ENCODE results near the gene CDCA7. TPM values are rescaled to one million over a fixed set of nuclear protein-coding genes. Genes with fewer than 3 reads are reported as not detected.
"Not testable (repeated sequence)": the region's sequence is repeated elsewhere in the genome, so short reads cannot be mapped to it uniquely, and the experiment has no call there.

CDCA7 gene
- total and polyA plus RNA-seq, 7 experiments from 2014 or later = 0.46 to 86.7 (median 0.85) TPM

DNA sequence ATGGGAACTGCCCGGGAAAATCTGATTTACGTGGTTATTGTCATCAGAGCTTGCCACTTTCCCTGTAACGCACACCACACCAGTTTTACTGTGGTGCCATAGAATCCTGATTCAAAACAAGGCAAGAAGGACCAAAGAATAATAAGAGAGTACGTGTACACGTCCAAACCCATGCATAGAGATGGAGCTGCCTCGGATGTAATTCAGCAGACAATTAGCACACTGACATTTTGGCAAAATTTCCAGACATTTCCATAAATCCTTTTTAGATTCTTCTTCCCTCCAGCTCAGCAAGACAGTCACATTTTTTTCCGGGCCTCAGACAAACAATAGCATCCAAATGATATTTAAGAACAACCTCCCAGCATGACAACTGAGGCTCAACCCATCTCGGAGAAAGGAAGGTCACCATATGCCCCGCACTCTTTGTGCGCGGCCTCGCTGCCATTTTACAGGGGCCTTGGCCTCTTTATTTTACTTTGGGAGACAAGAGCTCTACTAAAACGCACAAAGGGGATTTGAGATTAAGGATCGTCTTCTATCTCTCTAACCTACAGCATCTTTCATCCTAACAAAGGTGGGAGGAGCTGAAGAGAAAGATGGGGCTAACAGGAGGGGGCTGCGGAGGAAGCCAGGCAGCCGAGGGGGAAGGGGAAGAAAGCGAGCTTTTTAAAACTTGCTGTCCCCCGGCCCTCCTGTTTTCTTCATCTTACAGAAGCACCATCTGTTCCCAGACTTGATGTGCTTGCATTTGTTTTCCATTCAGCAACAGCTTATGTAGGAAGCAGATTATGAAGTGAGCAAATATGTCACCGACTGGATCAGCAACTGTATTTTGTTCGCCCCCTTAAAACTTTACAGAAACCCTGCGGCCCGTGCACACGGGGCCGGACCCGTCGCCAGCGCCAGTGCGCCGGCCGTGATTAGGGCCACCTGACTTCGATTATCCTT, 61.0 kb downstream of the CDCA7 start:
- no peak overlapping the region for H3K27ac ChIP-seq (ENCODE audit: low read depth, low read length)
- H3K36me3 ChIP-seq (ENCODE audit: control insufficient read depth in 2 of 3, insufficient read depth in 3 of 3, low read length in 3 of 3) = no peaks in the 10 kb centered on the region
- H3K9me3 Mint-ChIP-seq = peaks cover 0 to 1% (median 0%) of the 10 kb centered on the region in 11 donors
- H3K27ac Mint-ChIP-seq = no peak overlapping the region
- H3K27me3 ChIP-seq (ENCODE audit: control insufficient read depth in 2 of 2, insufficient read depth in 2 of 2, low read length in 2 of 2) = no peaks in the 10 kb centered on the region
- DNase-seq (no peak), ATAC-seq (no peak)
- CTCF ChIA-PET = no interaction called here
- no peaks in the 10 kb centered on the region for H3K4me1 Mint-ChIP-seq
- intact Hi-C loops (cut with micrococcal nuclease) = no loop called here
- H3K36me3 Mint-ChIP-seq = no peaks in the 10 kb centered on the region
- no peaks in the 10 kb centered on the region for H3K4me1 ChIP-seq (ENCODE audit: control insufficient read depth in 2 of 2, insufficient read depth in 2 of 2, low read length in 2 of 2)
- no peak overlapping the region for H3K4me3 ChIP-seq (ENCODE audit: low read length)
- POLR2A ChIA-PET = no interaction called here
- H3K4me3 Mint-ChIP-seq = no peak overlapping the region
- H3K27me3 Mint-ChIP-seq = peaks cover 13 to 23% (median 21%) of the 10 kb centered on the region in 5 donors
- H3K9me3 ChIP-seq (ENCODE audit: control insufficient read depth in 2 of 3, low read length in 3 of 3) = no peaks in the 10 kb centered on the region

DNA sequence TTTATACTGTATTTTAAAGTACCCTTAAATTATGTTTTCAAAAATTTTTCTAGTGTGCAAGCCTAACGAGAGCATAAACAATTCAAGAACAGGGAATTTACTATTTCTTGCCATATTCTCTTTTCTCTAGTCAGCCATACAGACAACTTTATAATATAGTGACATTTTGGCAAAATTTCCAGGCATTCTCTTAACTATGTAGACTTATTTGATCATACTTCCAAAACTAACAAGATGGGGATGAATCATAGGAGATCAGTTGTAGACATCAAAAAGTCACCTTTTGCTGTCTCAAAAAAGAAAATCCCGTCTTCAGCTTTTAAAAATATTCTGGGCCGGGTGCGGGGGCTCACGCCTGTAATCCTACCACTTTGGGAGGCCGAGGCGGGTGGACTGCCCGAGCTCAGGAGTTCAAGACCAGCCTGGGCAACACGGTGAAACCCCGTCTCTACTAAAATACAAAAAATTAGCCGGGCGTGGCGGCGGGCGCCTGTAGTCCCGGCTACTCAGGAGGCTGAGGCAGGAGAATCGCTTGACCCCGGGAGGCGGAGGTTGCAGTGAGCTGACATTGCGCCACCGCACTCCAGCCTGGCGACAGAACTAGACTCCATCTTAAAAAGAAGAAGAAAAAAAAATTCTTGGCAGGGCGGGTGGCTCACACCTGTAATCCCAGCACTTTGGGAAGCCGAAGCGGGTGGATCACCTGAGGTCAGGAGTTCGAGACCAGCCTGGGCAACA, 61.9 kb downstream of the CDCA7 start:
- H3K27ac Mint-ChIP-seq; H3K4me3 Mint-ChIP-seq; intact Hi-C loops (cut with micrococcal nuclease); H3K27me3 ChIP-seq (ENCODE audit: control insufficient read depth in 2 of 2, insufficient read depth in 2 of 2, low read length in 2 of 2); POLR2A ChIA-PET; H3K4me3 ChIP-seq (ENCODE audit: low read length); H3K27ac ChIP-seq (ENCODE audit: low read depth, low read length); H3K9me3 ChIP-seq (ENCODE audit: control insufficient read depth in 2 of 3, low read length in 3 of 3); ATAC-seq; H3K36me3 Mint-ChIP-seq; DNase-seq; H3K4me1 ChIP-seq (ENCODE audit: control insufficient read depth in 2 of 2, insufficient read depth in 2 of 2, low read length in 2 of 2); H3K36me3 ChIP-seq (ENCODE audit: control insufficient read depth in 2 of 3, insufficient read depth in 3 of 3, low read length in 3 of 3); H3K4me1 Mint-ChIP-seq; H3K9me3 Mint-ChIP-seq: not testable (repeated sequence)
- CTCF ChIA-PET = interaction anchor here (0.7 kb wide), 1 partner anchor 1273 kb away, joined by 3 read pairs; no protein-coding TSS in a partner anchor
- H3K27me3 Mint-ChIP-seq = peaks cover 22 to 30% (median 24%) of the 10 kb centered on the region in 5 donors

DNA sequence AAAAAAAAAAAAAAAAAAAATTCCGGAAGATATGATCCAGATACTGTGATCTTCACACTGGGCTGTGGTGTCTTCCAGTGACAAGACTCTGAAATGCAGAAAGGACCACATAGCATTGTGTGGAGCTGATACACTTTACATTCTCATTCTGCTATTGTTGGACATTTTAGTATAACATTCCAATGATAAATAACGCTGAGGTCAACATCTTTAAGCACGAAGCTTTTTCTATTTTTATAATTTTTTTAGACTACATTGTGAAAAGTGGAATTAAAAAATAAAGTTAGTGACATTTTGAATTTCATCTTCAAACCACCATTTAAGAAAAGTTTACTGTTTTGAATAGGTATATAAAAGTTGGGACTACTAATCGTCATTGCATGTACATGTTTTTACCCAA, 62.7 kb downstream of the CDCA7 start:
- Mint-ChIP-seq H3K9me3 (peaks cover 0 to 1% (median 0%) of the 10 kb centered on the region in 11 donors), H3K4me3 (no peak overlapping the region), H3K27me3 (peaks cover 24 to 34% (median 26%) of the 10 kb centered on the region in 5 donors), H3K27ac (no peak overlapping the region), H3K36me3 (no peaks in the 10 kb centered on the region), H3K4me1 (peaks cover 0 to 2% (median 0%) of the 10 kb centered on the region in 7 donors)
- intact Hi-C loops (cut with micrococcal nuclease) = no loop called here
- Histone ChIP-seq H3K9me3 (ENCODE audit: control insufficient read depth in 2 of 3, low read length in 3 of 3) (no peaks in the 10 kb centered on the region), H3K4me3 (ENCODE audit: low read length) (no peak overlapping the region), H3K27ac (ENCODE audit: low read depth, low read length) (no peak overlapping the region), H3K36me3 (ENCODE audit: control insufficient read depth in 2 of 3, insufficient read depth in 3 of 3, low read length in 3 of 3) (no peaks in the 10 kb centered on the region), H3K4me1 (ENCODE audit: control insufficient read depth in 2 of 2, insufficient read depth in 2 of 2, low read length in 2 of 2) (no peaks in the 10 kb centered on the region), H3K27me3 (ENCODE audit: control insufficient read depth in 2 of 2, insufficient read depth in 2 of 2, low read length in 2 of 2) (no peaks in the 10 kb centered on the region)
- ChIA-PET CTCF (no interaction called here), POLR2A (no interaction called here)
- ATAC-seq (no peak), DNase-seq (no peak)

DNA sequence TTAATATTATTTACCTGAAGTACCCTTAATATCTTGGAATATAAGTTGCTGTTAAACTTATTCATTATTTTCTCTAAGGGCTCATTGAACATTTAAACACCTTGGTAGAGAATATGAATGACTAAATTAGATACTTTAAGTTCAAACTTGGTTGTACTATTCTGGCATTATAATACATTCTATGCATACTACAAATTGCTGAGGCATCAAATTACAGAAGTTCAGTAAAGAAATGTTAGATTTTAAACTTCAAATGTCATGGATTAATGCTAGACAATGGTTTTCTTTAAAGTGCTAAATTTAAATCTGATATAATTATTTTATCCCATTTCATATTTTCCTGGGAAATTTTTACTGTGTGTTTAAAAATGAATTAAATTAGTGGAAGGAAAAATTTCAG, 63.1 kb downstream of the CDCA7 start:
- Mint-ChIP-seq H3K27ac (no peak overlapping the region), H3K36me3 (no peaks in the 10 kb centered on the region), H3K27me3 (peaks cover 22 to 34% (median 26%) of the 10 kb centered on the region in 5 donors), H3K4me1 (peaks cover 0 to 2% (median 0%) of the 10 kb centered on the region in 7 donors), H3K9me3 (peaks cover 0 to 1% (median 0%) of the 10 kb centered on the region in 11 donors), H3K4me3 (no peak overlapping the region)
- H3K27ac ChIP-seq (ENCODE audit: low read depth, low read length) = no peak overlapping the region
- no peaks in the 10 kb centered on the region for H3K27me3 ChIP-seq (ENCODE audit: control insufficient read depth in 2 of 2, insufficient read depth in 2 of 2, low read length in 2 of 2)
- no peaks in the 10 kb centered on the region for H3K9me3 ChIP-seq (ENCODE audit: control insufficient read depth in 2 of 3, low read length in 3 of 3)
- no peaks in the 10 kb centered on the region for H3K4me1 ChIP-seq (ENCODE audit: control insufficient read depth in 2 of 2, insufficient read depth in 2 of 2, low read length in 2 of 2)
- DNase-seq = no peak
- no peaks in the 10 kb centered on the region for H3K36me3 ChIP-seq (ENCODE audit: control insufficient read depth in 2 of 3, insufficient read depth in 3 of 3, low read length in 3 of 3)
- CTCF ChIA-PET = no interaction called here
- no peak overlapping the region for H3K4me3 ChIP-seq (ENCODE audit: low read length)
- intact Hi-C loops (cut with micrococcal nuclease) = no loop called here
- POLR2A ChIA-PET = no interaction called here
- ATAC-seq = no peak
